HEK293 (cell line): ENCODE measurements around the gene CLK2.

ENCODE experiments used
- GLI2 ChIP-seq: fragments of 450-650 bp; formaldehyde crosslinking; IDR thresholded peaks from 2 replicates; pipeline ENCODE4; 2017; ENCODE audit warnings: missing biosample characterization, missing genetic modification characterization, low read depth, borderline replicate concordance
- GLIS2 ChIP-seq: fragments of 450-650 bp; formaldehyde crosslinking; IDR thresholded peaks from 2 replicates; pipeline ENCODE4 v1.5.1; 2016; ENCODE audit warnings: missing biosample characterization, missing genetic modification characterization
- INSM2 ChIP-seq: fragments of 450-650 bp; formaldehyde crosslinking; IDR thresholded peaks from 2 replicates; pipeline ENCODE4 v1.5.1; 2016; ENCODE audit warnings: missing biosample characterization, missing genetic modification characterization
- MZF1 ChIP-seq: fragments of 450-650 bp; formaldehyde crosslinking; IDR thresholded peaks from 2 replicates; pipeline ENCODE4 v1.5.1; 2017; ENCODE audit warnings: missing biosample characterization, missing genetic modification characterization, borderline replicate concordance
- OVOL3 ChIP-seq: fragments of 450-650 bp; formaldehyde crosslinking; IDR thresholded peaks from 2 replicates; pipeline ENCODE4 v1.5.1; 2016; ENCODE audit warnings: missing biosample characterization, missing genetic modification characterization
- PATZ1 ChIP-seq: fragments of 450-650 bp; formaldehyde crosslinking; IDR thresholded peaks from 2 replicates; pipeline ENCODE4 v1.5.1; 2016; ENCODE audit warnings: missing biosample characterization, missing genetic modification characterization
- SCRT1 ChIP-seq: fragments of 450-650 bp; formaldehyde crosslinking; IDR thresholded peaks from 2 replicates; pipeline ENCODE4 v1.5.1; 2016; ENCODE audit warnings: missing biosample characterization, missing genetic modification characterization, borderline replicate concordance
- SCRT2 ChIP-seq: fragments of 450-650 bp; formaldehyde crosslinking; IDR thresholded peaks from 2 replicates; pipeline ENCODE4 v1.5.1; 2016; ENCODE audit warnings: missing biosample characterization, missing genetic modification characterization
- SP7 ChIP-seq: fragments of 450-650 bp; formaldehyde crosslinking; IDR thresholded peaks from 2 replicates; pipeline ENCODE4 v1.5.1; 2016; ENCODE audit warnings: missing biosample characterization, missing genetic modification characterization
- ZBTB17 ChIP-seq: fragments of 450-650 bp; formaldehyde crosslinking; IDR thresholded peaks from 2 replicates; pipeline ENCODE4 v1.5.1; 2016; ENCODE audit warnings: missing biosample characterization, missing genetic modification characterization
- ZBTB48 ChIP-seq: fragments of 450-650 bp; formaldehyde crosslinking; IDR thresholded peaks from 2 replicates; pipeline ENCODE4 v1.5.1; 2016; ENCODE audit warnings: missing biosample characterization, missing genetic modification characterization
- ZNF155 ChIP-seq: fragments of 450-650 bp; formaldehyde crosslinking; IDR thresholded peaks from 2 replicates; pipeline ENCODE4 v1.5.1; 2016; ENCODE audit warnings: missing biosample characterization, missing genetic modification characterization
- ZNF169 ChIP-seq: fragments of 450-650 bp; formaldehyde crosslinking; IDR thresholded peaks from 2 replicates; pipeline ENCODE4 v1.5.1; 2016; ENCODE audit warnings: missing biosample characterization, missing genetic modification characterization
- ZNF19 ChIP-seq: fragments of 450-650 bp; formaldehyde crosslinking; IDR thresholded peaks from 2 replicates; pipeline ENCODE4; 2016; ENCODE audit warnings: missing biosample characterization, missing genetic modification characterization, low read depth
- ZNF266 ChIP-seq: fragments of 450-650 bp; formaldehyde crosslinking; IDR thresholded peaks from 2 replicates; pipeline ENCODE4 v1.5.1; 2016; ENCODE audit warnings: missing biosample characterization, missing genetic modification characterization, low read depth
- ZNF311 ChIP-seq: fragments of 450-650 bp; formaldehyde crosslinking; IDR thresholded peaks from 2 replicates; pipeline ENCODE4 v1.5.1; 2017; ENCODE audit warnings: missing biosample characterization, missing genetic modification characterization, borderline replicate concordance
- ZNF324 ChIP-seq: fragments of 450-650 bp; formaldehyde crosslinking; IDR thresholded peaks from 2 replicates; pipeline ENCODE4 v1.5.1; 2016; ENCODE audit warnings: missing biosample characterization, missing genetic modification characterization
- ZNF350 ChIP-seq: fragments of 450-650 bp; formaldehyde crosslinking; IDR thresholded peaks from 2 replicates; pipeline ENCODE4 v1.5.0; 2017; ENCODE audit warnings: missing biosample characterization, mild to moderate bottlenecking, missing genetic modification characterization
- ZNF354C ChIP-seq: fragments of 450-650 bp; formaldehyde crosslinking; IDR thresholded peaks from 2 replicates; pipeline ENCODE4 v1.5.1; 2016; ENCODE audit warnings: missing biosample characterization, missing genetic modification characterization, low read depth, borderline replicate concordance
- ZNF362 ChIP-seq: fragments of 450-650 bp; formaldehyde crosslinking; IDR thresholded peaks from 2 replicates; pipeline ENCODE4 v1.5.1; 2016; ENCODE audit warnings: missing biosample characterization, missing genetic modification characterization
- ZNF366 ChIP-seq: fragments of 450-650 bp; formaldehyde crosslinking; conservative IDR thresholded peaks from 2 replicates; pipeline ENCODE4 v1.5.1; 2016; ENCODE audit warnings: missing biosample characterization, missing genetic modification characterization
- ZNF423 ChIP-seq: fragments of 450-650 bp; formaldehyde crosslinking; IDR thresholded peaks from 2 replicates; pipeline ENCODE4 v1.5.1; 2016; ENCODE audit warnings: missing biosample characterization, missing genetic modification characterization
- ZNF513 ChIP-seq: fragments of 450-650 bp; IDR thresholded peaks from 2 replicates; pipeline ENCODE4 v1.5.1; 2018; ENCODE audit warnings: missing biosample characterization, missing genetic modification characterization
- ZNF514 ChIP-seq: fragments of 450-650 bp; formaldehyde crosslinking; IDR thresholded peaks from 2 replicates; pipeline ENCODE4 v1.5.1; 2016; ENCODE audit warnings: missing biosample characterization, missing genetic modification characterization
- ZNF561 ChIP-seq: fragments of 450-650 bp; IDR thresholded peaks from 2 replicates; pipeline ENCODE4 v1.5.1; 2018; ENCODE audit warnings: missing biosample characterization, missing genetic modification characterization, borderline replicate concordance
- ZNF621 ChIP-seq: fragments of 450-650 bp; formaldehyde crosslinking; IDR thresholded peaks from 2 replicates; pipeline ENCODE4 v1.5.1; 2017; ENCODE audit warnings: missing biosample characterization, missing genetic modification characterization
- ZNF639 ChIP-seq: fragments of 450-650 bp; formaldehyde crosslinking; IDR thresholded peaks from 2 replicates; pipeline ENCODE4 v1.5.1; 2016; ENCODE audit warnings: missing biosample characterization, missing genetic modification characterization
- ZNF654 ChIP-seq: fragments of 450-650 bp; formaldehyde crosslinking; IDR thresholded peaks from 2 replicates; pipeline ENCODE4 v1.5.1; 2016; ENCODE audit warnings: low read depth, missing biosample characterization, missing genetic modification characterization
- ZNF660 ChIP-seq: fragments of 450-650 bp; IDR thresholded peaks from 2 replicates; pipeline ENCODE4 v1.5.1; 2018; ENCODE audit warnings: missing biosample characterization, mild to moderate bottlenecking, missing genetic modification characterization
- ZNF670 ChIP-seq: fragments of 450-650 bp; formaldehyde crosslinking; IDR thresholded peaks from 2 replicates; pipeline ENCODE4 v1.5.1; 2016; ENCODE audit warnings: missing biosample characterization, missing genetic modification characterization, low read depth
- ZSCAN5A ChIP-seq: fragments of 450-650 bp; formaldehyde crosslinking; IDR thresholded peaks from 2 replicates; pipeline ENCODE4 v1.5.1; 2016; ENCODE audit warnings: missing biosample characterization, missing genetic modification characterization
- ZXDB ChIP-seq: fragments of 450-650 bp; formaldehyde crosslinking; IDR thresholded peaks from 2 replicates; pipeline ENCODE4 v1.5.1; 2016; ENCODE audit warnings: missing biosample characterization, missing genetic modification characterization

CLK2 gene

GRCh38 chr1:155218854-155219591, 54.3 kb downstream of the CLK2 start (continued):
- no peak for TF ChIP-seq ZNF155
- 0 out of 2 replicates have a peak, but pooled peaks have one; percentile 18 for TF ChIP-seq SP7
- TF ChIP-seq ZNF362: no peak
- peak; percentile 61 for TF ChIP-seq ZBTB17 (tag by site-specific recombination)
- TF ChIP-seq PATZ1 (tag by site-specific recombination): 0 out of 2 replicates have a peak, but pooled peaks have one; percentile 15
- TF ChIP-seq ZNF266 (tag by site-specific recombination): no peak
- no peak for TF ChIP-seq MZF1
- TF ChIP-seq ZSCAN5A: no peak
- 0 out of 2 replicates have a peak, but pooled peaks have one; percentile 38 for TF ChIP-seq INSM2 (tag by site-specific recombination)
- no peak for TF ChIP-seq ZNF639 (tag by site-specific recombination)
- TF ChIP-seq ZNF366 (tag by site-specific recombination): no peak
- TF ChIP-seq ZNF350 (tag by site-specific recombination): no peak
- TF ChIP-seq ZNF514: no peak
- TF ChIP-seq ZXDB: peak; percentile 59; the same call in 1 of the 2 replicates
- no peak for TF ChIP-seq ZNF324 (tag by site-specific recombination)
- no peak for TF ChIP-seq ZNF19 (tag by site-specific recombination)
- TF ChIP-seq ZNF513 (tag by site-specific recombination): no peak
- no peak for TF ChIP-seq ZNF423 (tag by site-specific recombination)
- TF ChIP-seq ZNF670 (tag by site-specific recombination): no peak
- TF ChIP-seq ZNF169: no peak
- no peak for TF ChIP-seq ZNF654
- 0 out of 2 replicates have a peak, but pooled peaks have one; percentile 13 for TF ChIP-seq ZNF660 (tag by site-specific recombination)
- peak; percentile 34; the same call in 1 of the 2 replicates for TF ChIP-seq OVOL3 (tag by site-specific recombination)
- TF ChIP-seq ZBTB48 (tag by site-specific recombination): no peak
- TF ChIP-seq ZNF311: no peak
- no peak for TF ChIP-seq ZNF561 (tag by site-specific recombination)
- no peak for TF ChIP-seq GLIS2 (tag by site-specific recombination)
- TF ChIP-seq SCRT1 (tag by site-specific recombination): peak; percentile 88
- no peak for TF ChIP-seq ZNF621 (tag by site-specific recombination)
- peak; percentile 94 for TF ChIP-seq SCRT2 (tag by site-specific recombination)
- no peak for TF ChIP-seq GLI2 (tag by site-specific recombination)
- TF ChIP-seq ZNF354C (tag by site-specific recombination): no peak
